Measurements from ENCODE around the gene LRRC75A.
"Not testable (repeated sequence)": the region's sequence is repeated elsewhere in the genome, so short reads cannot be mapped to it uniquely, and the experiment has no call there.

Gene LRRC75A

GRCh38 chr17:16456742-16457316, 35.2 kb downstream of the LRRC75A start:
- no peak overlapping the region for H3K4me3 ChIP-seq (ENCODE audit: low read depth, low read length)
- CTCF ChIA-PET, result interaction anchor here (14.4 kb wide), 1 partner anchor 67 kb away, joined by 562 read pairs; no protein-coding TSS in a partner anchor
- POLR2A ChIA-PET, result no interaction called here
- TF ChIP-seq, protein P1, sequence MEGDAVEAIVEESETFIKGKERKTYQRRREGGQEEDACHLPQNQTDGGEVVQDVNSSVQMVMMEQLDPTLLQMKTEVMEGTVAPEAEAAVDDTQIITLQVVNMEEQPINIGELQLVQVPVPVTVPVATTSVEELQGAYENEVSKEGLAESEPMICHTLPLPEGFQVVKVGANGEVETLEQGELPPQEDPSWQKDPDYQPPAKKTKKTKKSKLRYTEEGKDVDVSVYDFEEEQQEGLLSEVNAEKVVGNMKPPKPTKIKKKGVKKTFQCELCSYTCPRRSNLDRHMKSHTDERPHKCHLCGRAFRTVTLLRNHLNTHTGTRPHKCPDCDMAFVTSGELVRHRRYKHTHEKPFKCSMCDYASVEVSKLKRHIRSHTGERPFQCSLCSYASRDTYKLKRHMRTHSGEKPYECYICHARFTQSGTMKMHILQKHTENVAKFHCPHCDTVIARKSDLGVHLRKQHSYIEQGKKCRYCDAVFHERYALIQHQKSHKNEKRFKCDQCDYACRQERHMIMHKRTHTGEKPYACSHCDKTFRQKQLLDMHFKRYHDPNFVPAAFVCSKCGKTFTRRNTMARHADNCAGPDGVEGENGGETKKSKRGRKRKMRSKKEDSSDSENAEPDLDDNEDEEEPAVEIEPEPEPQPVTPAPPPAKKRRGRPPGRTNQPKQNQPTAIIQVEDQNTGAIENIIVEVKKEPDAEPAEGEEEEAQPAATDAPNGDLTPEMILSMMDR (IDR thresholded peaks at IDR 0.05; ENCODE audit: insufficient read depth, low read length, missing control alignments), result no peak
- DNase-seq (ENCODE audit: low read depth, low spot score), result no peak

GRCh38 chr17:16455997-16456741, 35.8 kb downstream of the LRRC75A start:
- CTCF ChIA-PET, result interaction anchor here (1.3 to 14.4 kb wide), 3 partner anchors 26 to 130 kb away, joined by 3 to 562 read pairs (median 82); no protein-coding TSS in a partner anchor
- POLR2A ChIA-PET, result no interaction called here
- TF ChIP-seq, protein P1 (IDR thresholded peaks at IDR 0.05; ENCODE audit: insufficient read depth, low read length, missing control alignments), result no peak
- no peak overlapping the region for H3K4me3 ChIP-seq (ENCODE audit: low read depth, low read length)
- no peak for DNase-seq (ENCODE audit: low read depth, low spot score)

GRCh38 chr17:16453493-16453851, 38.5 kb downstream of the LRRC75A start:
- DNase-seq (ENCODE audit: low read depth, low spot score), result no peak
- ChIA-PET POLR2A (interaction anchor here (0.6 kb wide), 1 partner anchor 64 kb away, joined by 3 read pairs; no protein-coding TSS in a partner anchor), CTCF (interaction anchor here (0.6 to 14.4 kb wide), 27 partner anchors 8 to 139 kb away, joined by 3 to 562 read pairs (median 8); partner anchors contain the start of genes TRPV2 and ZNF287)
- TF ChIP-seq, protein P1 (IDR thresholded peaks at IDR 0.05; ENCODE audit: insufficient read depth, low read length, missing control alignments), result no peak
- no peak overlapping the region for H3K4me3 ChIP-seq (ENCODE audit: low read depth, low read length)

- CTCF ChIA-PET, result interaction anchor here (0.8 to 14.4 kb wide), 19 partner anchors 9 to 134 kb away, joined by 3 to 562 read pairs (median 12); partner anchors contain the start of gene TRPV2
- H3K4me3 ChIP-seq (ENCODE audit: low read depth, low read length); DNase-seq (ENCODE audit: low read depth, low spot score): not testable (repeated sequence)
- POLR2A ChIA-PET, result interaction anchor here (0.9 to 1.7 kb wide), 3 partner anchors 8 to 69 kb away, joined by 4 to 6 read pairs (median 6); no protein-coding TSS in a partner anchor
Observed at GRCh38 chr17:16452268-16452667, 39.7 kb downstream of the LRRC75A start.

- TF ChIP-seq, protein P1 (IDR thresholded peaks at IDR 0.05; ENCODE audit: insufficient read depth, low read length, missing control alignments), result no peak
- no peak overlapping the region for H3K4me3 ChIP-seq (ENCODE audit: low read depth, low read length)
- ChIA-PET POLR2A (interaction anchor here (1.0 to 2.5 kb wide), 2 partner anchors 12 to 71 kb away, joined by 5 to 8 read pairs; no protein-coding TSS in a partner anchor), CTCF (interaction anchor here (0.7 to 14.4 kb wide), 6 partner anchors 10 to 136 kb away, joined by 3 to 562 read pairs (median 60); no protein-coding TSS in a partner anchor)
- no peak for DNase-seq (ENCODE audit: low read depth, low spot score)
Observed at GRCh38 chr17:16450028-16450427, 42.0 kb downstream of the LRRC75A start.

GRCh38 chr17:16449121-16449570, 42.8 kb downstream of the LRRC75A start:
- ChIA-PET CTCF (interaction anchor here (0.7 to 14.4 kb wide), 2 partner anchors 75 to 86 kb away, joined by 3 to 562 read pairs; no protein-coding TSS in a partner anchor), POLR2A (interaction anchor here (2.5 kb wide), 1 partner anchor 11 kb away, joined by 8 read pairs; no protein-coding TSS in a partner anchor)
- TF ChIP-seq, protein P1 (IDR thresholded peaks at IDR 0.05; ENCODE audit: insufficient read depth, low read length, missing control alignments), result no peak

More at GRCh38 chr17:16449121-16449570, 42.8 kb downstream of the LRRC75A start:
- DNase-seq (ENCODE audit: low read depth, low spot score), result no peak
- no peak overlapping the region for H3K4me3 ChIP-seq (ENCODE audit: low read depth, low read length)
